ENCODE data around the gene PRMT1.

GRCh38 chr19:49657493-49658138 lies 19.5 kb upstream of the PRMT1 start:
- no peak for TF ChIP-seq CTCF (IDR thresholded peaks at IDR 0.05; ENCODE audit: poor library complexity, severe bottlenecking)
- no peak for TF ChIP-seq POLR2AphosphoS5 (IDR thresholded peaks at IDR 0.05)
- TF ChIP-seq EZH2 (IDR thresholded peaks at IDR 0.05; ENCODE audit: borderline replicate concordance, insufficient read depth, low read length, poor library complexity, severe bottlenecking) = no peak
- no peak for TF ChIP-seq TAF1 (IDR thresholded peaks at IDR 0.05; ENCODE audit: low read depth)
- no peak for TF ChIP-seq REST (IDR thresholded peaks at IDR 0.05; ENCODE audit: borderline replicate concordance)
- no peak for TF ChIP-seq MXI1 (conservative IDR thresholded peaks at IDR 0.05; ENCODE audit: poor library complexity, severe bottlenecking)
- TF ChIP-seq EP300 (conservative IDR thresholded peaks at IDR 0.05; ENCODE audit: poor library complexity, severe bottlenecking) = no peak
